Suppressor macrophage treated with lipopolysaccharide for 1 hour (primary cell): ENCODE results near the gene WHRN.

ENCODE experiments used
- DNase-seq, 3 donors: peaks; one replicate each; pipeline ENCODE4 v3.0.0-alpha.2; 2020 to 2022

Gene WHRN

DNA sequence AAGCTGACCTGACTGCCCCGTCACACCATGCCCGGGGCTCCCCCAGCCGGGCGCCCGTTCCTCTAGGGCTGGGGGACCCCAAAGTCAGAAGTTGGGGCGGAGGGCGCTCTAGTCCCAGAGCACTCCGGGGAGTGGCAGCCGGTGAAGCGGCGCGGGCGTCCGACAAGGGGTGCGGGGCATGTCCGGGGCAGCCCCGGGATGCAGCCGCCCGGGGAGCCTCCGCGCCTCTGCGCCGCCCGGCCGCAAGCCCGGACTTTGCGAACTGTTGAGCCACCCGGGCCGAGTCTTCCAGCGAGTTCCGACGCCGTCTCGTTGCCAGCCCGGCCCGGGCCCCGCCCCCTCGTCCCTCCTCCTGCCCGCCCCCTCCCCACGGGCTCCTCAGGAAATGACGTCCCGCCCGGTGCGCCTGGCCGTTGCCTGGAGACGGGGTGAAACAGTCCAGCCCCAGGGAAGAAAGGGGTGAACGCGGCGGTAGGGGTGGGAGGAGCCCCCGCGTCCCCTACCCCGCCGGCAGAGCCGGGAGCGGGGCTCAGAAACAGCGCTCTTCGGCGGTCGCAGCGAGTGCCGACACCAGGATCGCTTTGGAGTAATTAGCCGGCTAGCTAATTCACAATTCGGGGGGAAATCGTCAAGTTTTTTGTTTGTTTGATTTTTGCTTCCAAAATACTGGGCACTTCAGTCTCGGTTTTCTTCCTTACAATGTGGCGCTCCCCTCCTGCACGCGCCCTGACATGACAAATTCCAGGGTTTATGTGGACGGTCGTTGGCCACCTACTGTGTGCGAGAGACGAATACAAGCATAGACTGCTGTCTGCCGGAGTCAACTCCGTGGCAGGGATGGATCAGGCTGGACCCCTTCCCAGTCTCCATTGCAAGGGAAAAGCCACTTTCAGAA lies at the start of gene WHRN:
WHRN (minus strand) TSS at position 287 of the 895 bp plus-strand sequence. CDS start 672 bp downstream, outside the sequence.
- DNase-seq = peak; percentile 88 to 95 (median 91)

DNA sequence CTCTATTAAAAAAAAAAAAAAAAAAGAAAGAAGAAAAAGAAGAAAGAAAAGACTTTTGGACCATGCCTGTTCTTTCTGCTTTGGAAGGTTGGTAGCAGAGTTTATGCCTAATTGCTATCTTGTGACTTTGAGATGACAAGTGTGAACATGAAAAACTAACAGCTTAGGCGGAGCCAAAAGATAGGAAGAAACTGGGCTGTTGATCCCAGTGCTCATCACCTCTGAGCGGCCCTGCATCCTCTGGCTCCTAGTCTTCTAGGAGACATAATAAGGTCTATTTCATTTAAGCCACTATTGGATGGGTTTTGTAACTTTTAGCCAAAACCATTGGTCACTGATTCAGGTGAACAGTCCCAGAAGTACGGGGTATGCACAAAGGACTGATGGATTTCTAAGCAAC lies 47.9 kb upstream of the WHRN start:
- no peak for DNase-seq

DNA sequence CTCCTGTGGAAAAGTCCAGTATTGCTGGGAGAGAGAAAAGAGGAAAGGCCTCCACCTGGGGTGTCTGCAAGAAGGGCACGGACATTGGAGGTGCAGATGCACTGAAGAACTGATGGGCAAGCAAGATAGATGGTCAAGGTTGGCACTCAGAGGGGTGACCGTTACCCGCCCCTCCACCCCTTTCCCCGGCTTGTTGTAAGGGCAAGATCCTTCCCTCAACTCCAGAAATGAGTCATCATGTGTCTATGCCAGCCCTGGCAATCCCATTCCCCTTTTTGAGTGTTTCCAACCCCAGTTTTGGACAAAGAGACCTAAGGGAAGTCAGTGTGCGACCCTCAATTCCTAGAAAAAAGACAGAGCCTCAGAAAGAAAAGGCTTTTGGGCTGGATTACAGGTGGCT lies 47.4 kb upstream of the WHRN start:
- DNase-seq = peak; percentile 49 to 60 (median 50)

DNA sequence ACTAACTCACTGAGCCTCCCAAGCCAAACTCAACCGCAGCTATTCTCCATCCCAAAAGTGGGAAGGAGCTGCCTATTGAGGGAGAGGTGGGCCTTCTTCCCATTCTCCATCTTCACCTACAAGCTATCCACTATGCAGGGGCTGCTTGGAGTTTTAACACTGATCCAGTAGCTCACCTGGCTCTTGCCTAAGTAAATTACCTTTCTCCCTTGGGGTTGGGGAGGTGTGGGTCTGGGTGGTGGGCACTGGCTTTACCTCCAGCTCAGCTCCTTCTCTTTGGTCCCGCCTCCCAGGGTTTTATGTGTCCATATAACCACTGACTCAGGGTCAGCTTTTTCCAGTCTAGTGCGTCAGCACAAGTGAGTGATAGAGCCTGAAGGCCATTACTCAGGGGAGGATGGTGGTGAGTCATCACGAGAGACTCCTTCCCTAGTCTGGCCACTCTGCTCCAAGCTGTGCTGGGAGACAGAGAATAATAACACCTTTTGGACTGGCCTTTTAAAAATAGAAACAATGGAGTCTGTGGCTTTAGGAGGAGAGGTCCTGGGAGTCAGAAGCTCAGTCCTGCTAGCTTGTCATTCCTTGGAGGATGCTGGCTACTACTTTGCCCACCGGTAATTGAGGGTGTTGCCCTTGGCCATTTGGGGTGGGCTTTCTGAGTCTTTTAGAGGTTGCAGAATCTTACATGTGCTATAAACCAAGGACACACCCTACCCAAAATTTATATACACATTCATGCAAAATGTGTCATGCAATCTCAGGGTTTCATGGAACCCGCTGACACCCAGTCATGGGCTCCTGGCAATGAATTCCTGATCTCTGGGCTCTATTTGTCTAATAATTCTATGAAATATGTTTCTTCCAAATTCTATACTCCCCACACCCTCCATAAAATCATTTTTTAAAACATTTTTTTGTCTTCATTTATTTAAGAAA lies 46.7 kb upstream of the WHRN start:
- DNase-seq = peak; percentile 94 to 98 (median 98)

DNA sequence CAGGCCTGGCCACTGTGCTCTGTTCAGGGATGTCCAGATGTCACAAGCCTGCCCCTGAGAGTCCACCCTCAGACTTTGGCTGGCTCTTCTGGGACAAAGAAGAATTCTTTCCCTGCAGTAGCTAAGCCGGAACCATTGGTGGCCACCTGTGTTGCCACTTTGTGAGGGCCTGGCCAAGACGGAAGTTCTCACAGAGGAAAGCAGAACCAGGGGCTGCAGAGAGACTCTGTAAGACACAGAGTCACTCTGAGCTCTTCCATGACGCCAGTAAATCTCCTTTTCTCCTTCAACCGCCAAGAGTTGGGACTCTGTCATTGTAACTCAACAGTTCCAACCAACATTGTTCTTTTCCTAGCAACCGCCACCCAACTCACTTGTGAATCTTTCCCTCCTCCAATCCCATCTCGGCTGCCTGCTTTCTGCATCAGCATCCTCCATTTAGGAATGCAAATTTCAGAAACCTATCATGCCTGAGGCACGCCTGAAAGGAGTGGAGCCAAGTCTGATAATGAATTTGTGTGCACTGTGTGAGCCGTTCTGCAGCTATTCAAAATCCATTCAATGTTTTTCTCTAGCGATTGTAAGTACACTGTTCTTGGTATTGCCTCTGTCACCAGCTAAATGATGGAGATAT lies 44.5 kb upstream of the WHRN start:
- DNase-seq = peak; percentile 55 to 58 (median 58)

DNA sequence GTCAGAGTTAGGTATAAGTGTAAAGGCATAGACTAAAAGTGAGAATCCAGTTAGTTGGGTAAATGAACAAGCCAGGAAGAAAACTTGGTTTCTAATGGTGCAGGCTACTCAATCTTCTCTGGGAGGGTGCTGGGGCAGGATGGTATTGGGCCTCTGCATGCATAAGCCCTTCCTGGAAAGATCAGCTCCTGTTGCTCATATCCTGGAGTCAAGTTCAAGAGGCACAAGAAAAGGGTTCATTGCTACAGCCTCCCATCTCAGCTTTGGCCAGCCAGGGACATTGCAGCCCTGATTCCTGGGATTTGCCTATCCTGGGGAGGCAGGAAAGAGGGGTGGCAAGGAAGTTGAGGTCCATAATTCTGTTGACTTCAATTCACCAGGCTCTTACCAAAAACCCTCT lies 41.6 kb upstream of the WHRN start:
- DNase-seq = no peak

DNA sequence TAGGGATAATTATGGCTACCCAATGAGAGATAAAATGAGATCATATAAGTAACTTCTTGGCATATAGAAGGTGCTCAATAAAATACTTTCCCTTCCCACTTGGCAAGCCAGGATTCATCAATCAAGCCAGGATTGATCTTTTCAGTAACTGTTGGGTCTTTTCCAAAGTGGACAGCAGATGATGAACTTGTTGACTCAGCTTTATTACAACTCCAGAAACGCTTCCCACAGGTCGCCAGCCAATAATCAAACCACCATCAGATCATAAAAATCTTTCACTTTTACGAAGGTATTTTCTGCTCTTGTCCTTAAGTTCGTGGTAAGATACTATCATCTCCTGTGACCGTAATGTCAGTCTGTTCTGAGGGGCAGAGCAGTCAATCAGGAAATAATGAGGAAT lies 39.8 kb upstream of the WHRN start:
- no peak for DNase-seq

DNA sequence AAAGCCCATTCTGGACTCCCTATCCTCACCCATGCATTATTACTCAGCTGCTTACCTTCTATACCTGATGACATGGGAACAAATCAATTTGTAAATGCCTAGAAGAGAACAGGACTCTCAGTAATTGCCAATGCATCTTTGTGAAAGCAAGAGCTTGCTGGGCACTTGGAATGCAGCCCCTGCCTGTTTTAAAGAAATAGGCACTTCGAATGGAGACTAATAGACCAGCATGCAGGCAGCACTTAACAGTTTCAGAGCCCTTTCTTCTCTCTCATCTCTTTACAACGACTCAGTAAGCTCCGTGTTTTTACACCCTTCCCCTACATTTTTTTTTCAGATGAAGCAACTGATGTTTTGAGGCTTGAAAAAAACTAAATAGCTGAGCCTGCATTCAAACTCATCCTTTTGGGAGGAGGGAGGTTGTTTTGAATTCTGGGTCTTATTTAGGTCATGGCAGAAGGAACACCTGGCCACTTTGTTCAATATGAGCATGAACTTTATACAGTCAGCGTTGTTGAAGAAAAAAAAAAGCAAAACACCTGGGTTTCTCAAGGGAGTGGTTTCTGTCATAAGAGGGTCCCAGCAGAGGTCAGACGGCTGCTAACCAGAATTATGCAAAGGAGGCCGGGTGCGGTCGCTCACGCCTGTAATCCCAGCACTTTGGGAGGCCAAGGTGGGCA lies 34.6 kb upstream of the WHRN start:
- DNase-seq = no peak

DNA sequence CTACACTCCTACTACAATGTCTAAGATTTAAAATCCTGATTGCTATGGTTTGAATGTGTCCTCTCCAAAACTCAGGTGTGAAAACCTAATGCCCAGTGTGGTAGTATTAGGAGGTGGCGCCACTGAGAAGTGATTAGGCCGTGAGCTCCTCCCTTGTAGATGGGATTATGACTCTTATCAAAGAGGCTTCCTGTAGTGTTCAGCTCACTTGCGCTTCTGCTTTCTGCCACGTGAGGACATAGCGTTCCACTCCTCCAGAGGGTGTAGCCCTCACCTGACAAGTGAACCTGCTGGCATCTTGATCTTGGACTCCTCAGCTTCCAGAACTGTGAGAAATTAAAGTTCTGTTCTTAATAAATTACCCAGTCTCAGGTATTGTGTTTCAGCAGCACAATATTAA lies 33.0 kb upstream of the WHRN start:
- DNase-seq = no peak

DNA sequence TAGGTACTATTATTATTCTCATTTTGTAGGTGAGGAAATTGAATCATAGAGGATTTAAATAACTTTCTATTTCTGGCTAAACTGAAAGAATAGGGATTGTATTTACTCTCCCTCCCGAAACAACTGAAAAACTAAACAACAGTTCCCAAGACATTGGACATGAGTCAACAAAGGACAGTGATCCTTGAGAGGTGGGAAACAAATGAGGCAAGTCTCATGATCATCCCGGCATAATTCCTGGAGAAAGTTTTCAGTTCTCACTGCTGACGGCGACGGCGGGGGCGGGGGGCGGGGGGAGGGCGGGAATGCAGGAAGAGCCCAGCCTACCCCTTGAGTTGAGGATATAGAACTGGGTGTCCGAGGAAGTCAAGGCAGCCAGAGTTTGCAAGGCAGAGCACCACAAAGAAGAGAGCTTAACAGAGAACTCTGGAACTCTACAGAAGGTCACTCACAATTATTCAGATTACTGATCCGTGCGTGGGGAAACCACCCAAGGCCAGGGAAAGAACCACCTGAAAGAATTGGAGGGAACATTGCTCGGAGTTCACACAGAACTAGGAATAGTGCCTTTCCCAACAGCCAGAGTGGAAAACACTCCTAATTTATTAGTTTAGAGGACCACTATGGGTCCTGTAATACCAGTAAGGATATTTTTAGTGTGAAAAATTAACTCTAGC lies 27.4 kb upstream of the WHRN start:
- DNase-seq = no peak

DNA sequence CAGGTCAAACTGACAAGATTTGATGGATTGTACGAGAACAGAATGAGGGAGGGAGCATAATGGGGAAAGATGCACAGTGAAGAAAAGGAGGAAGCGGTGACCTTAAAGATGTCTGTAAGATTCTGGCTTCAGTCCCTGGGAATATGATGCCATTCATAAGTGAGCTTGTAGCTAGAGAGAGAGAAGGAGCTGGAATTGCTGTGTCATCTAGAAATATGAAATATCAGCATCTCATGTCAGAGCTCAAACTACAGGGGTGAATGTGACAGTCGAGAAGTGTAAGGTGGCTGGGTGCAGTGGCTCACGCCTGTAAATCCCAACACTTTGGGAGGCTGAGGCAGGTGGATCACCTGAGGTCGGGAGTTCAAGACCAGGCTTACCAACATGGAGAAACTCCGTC lies 24.0 kb upstream of the WHRN start:
- no peak for DNase-seq

DNA sequence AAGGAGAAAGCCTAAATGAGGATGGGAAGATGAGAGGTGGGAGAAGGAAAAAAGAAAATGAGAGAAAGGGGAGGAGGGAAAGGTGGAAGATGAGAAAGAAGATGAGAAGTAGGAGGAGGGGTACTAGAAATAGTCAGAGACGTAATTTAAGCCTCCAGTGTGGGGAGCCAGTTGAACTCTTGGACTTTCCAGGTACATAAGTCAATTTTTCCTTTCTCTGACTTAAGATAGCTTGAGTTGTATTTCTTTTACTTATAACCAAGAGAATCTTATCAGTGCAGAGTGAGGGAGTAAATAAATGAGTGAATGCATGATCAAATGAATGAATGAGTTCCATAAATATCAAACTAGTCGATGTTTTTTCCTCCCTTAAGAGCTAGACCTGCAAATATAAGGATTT lies 21.5 kb upstream of the WHRN start:
- DNase-seq = no peak

DNA sequence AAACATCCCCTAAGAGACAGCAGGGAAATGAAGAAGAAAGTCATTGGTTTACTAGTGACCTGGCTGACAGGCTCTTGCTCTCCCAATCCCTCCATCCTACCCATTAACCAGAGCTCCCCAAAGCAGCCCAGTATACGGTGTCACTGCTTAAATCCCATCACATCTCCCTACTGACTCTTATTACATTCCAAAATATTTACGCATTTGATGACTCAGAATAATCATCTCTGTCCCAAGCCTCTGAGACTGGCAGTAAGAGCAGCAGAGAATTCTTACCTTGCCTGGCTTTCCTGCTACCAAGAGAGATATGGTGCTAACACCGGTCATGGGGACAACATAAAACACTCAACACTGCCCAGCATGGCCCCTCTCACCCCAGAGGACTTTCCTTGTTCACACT lies 20.2 kb upstream of the WHRN start:
- no peak for DNase-seq

DNA sequence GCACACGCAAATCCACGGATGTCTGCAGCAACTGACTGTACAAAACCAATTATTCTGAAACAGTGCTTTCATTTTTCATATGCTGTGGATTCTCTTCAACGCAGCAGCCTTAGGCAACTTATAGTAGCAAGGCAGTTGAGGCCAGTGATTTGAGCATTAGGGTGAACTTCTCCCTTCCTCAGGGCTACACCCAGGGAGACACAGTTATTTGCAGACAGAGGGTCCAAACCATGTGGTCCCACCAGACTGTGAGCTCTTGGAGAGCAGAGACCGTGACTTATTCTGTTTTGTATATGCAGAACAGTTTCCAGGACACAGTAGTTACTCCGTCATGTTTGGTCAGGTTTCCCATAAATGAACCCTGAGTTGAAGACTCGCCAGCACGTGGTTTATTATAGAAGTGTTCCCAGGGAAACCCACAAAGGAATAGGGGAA lies 19.0 kb upstream of the WHRN start:
- DNase-seq = peak in 1 of 3 donors; percentile 29

DNA sequence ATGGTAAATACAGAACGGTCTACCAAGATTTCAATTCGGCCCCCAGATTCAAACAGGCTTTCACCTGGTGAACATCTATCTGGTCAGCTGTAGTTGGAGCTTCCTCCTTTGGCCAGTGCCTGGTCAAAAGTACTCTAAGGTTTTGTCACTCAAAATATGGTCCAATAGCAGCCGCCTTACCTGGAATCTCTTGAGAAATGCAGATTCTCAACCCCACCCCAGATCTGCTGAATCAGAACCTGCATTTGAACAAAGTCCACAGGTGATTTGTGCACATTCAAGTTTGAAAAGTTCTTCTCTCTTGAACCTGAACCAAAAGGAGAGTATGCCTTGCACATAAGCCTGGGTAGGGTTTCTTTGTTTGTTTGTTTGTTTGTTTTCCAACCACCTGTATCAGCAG lies 17.6 kb upstream of the WHRN start:
- DNase-seq = no peak

DNA sequence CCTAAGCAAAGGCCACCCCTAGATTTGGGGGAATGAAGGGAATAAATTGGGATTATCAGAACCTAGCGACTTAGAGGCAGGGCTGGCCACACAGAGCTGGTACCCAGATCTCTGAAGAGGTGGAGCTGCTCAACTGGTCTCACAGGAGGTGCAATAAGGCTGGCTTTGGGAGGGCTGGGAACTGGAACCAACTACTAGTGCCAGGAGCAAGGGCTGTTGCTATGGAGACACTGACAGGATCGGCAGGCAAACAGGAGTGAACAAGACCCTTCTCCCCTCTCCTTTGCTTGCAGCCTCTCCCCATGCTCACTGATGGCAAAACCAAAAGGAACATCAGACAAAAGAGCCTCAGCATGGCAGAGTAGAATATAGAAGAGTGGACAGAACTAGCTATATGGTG lies 17.0 kb upstream of the WHRN start:
- no peak for DNase-seq

DNA sequence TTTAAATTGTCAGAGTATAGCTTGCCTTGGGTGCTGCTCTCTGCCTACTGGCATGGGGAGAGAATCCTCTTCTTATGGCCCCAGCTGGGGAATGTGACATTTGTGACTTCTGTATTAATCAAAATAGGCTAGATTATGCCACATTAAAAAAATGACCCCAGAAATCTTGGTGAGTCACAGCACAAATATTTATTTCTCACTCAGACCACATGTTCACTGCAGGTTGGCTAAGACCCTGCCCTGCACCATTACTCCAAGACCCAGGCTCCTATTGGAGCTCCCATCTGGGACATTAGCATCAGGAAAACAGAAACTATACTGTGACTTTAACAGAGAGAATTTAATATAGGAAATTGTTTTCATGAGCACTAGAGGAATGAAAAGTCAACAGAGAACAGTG lies 16.6 kb upstream of the WHRN start:
- DNase-seq = no peak

DNA sequence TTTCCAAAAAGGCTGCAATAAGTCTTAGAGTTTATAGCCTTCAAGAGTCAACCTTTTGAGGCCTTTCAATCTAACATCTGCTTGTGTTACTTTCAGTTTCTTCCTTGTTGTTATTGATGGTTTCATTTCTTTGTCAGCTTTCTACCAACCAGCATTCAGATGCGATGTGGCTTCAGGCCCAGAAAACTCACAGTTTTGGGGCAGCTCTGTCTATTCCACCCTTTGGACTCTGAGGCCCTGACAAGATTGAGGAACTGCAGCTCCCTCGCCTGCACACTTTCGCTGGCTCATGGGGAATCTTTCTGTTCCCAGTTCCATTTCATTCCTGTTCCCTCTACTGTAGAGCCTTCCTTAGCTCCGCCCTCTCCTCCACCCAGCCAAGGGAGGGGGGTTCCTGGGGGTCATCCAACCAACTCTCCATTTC lies 13.3 kb upstream of the WHRN start:
- DNase-seq = peak; percentile 53 to 63 (median 62)

DNA sequence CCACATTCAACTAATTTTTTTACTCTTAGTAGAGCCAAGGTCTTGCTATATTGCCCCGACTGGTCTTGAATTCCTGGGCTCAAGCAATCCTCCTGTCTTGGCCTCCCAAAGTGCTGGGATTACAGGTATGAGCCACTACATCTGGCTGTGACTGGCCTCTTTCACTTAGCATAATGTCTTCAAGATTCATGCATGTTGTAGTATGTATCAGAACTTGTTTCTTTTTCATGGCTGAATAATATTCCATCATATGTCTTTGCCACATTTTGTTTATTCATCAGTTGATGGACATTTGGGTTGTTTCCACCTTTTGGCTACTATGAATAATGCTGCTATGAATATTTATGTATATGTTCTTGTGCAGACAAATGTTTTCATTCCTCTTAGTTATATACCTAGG lies 12.8 kb upstream of the WHRN start:
- no peak for DNase-seq

DNA sequence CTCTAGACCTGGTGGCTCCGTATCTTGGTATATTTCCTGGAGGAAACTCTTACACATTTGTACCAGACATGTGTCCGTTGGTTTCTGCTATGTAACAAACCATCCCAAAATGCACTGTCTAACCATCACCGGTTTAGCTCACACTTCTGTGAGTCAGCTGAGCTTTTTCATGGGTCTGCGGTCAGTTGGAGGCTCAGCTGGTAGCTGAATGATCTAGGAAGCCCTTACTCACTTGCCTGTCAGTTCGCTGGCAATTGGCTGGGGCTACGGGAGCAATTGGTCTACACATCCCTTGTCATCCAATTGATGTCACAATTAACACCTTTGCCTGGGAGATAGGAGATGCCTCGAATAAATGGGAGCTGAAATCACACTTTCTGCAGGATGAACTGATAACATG lies 11.6 kb upstream of the WHRN start:
- DNase-seq = peak in 2 of 3 donors; percentile 23 to 34

DNA sequence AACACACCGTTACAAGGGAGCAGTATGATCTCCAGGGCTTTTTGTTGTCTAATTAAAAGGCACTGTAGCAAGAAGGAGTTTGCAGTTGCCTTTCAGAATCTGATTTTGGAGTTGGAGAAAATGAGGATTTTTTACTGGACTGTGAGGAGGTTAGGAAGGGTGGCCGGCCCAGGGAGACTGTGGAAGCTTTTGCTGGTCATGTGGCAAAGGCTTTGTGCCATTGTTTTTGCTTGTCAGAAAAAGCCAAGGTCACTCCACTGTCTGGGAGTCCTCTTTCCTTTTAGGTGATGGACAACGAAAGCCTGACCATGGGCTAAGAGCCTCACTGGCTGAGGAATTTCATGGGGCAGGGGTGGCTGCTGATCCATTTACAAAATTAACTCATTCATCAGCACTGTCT lies 10.3 kb upstream of the WHRN start:
- DNase-seq = no peak

DNA sequence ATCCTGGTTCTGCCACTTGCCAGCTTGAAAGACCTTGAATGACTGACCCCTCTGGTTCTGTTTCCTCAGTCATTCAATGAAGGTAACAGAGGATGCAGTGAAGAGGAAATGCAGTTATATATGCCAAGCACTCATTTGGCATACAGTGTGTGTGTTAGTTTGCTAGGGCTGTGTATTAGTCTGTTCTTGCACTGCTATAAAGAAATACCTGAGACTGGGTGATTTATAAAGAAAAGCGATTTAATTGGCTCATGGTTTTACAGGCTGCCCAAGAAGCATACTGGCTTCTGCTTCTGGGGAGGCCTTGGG lies 8.6 kb upstream of the WHRN start:
- no peak for DNase-seq
